Heart left ventricle (tissue), 13 donors: ENCODE data around the gene MGMT.

Source experiments
- CTCF ChIP-seq, 12 donors: fragments of 200-600 bp; sonication (generic) in 4 of 12; IDR thresholded peaks; one replicate each; pipeline versions ENCODE4 v1.5.0 to v1.8.0; 2018 to 2022; ENCODE audit warnings: antibody characterized with exemption in 12 of 12, mild to moderate bottlenecking in 5 of 12
- POLR2A ChIP-seq, 2 donors: fragments of 450-650 bp; IDR thresholded peaks; one replicate each; pipeline ENCODE4 v1.6.1; 2017; ENCODE audit warnings: antibody characterized with exemption in 2 of 2, mild to moderate bottlenecking in 2 of 2, moderate library complexity in 2 of 2
- donor health status: ischemic (EF 13 %, LVEDD 7.1; RV severe dilation, severe dysfunction).
- donor health status: DM: no; HTN: yes; CAD: no.
- donor health status: DM: no; HTN: no; CAD: no.
- donor health status: ischemic (EF 25% LVEDD 6.9; RV normal size, moderate dysfunction).
- donor health status: ischemic (EF 25% LVEDD 5.7; RV mildly dilated, moderate dysfunction).
- donor health status: ischemic (EF 35%, LVEDD 5.7; RV mildly dilated, moderate dysfunction).
- donor health status: nonischemic (EF 11% LVEDD 7.7; RV severe dilation, severe dysfunction).
- donor health status: DM: yes; HTN: yes; CAD: no.
- donor health status: PGD.
- donor health status: ischemic (EF 29% LVEDD 5.4; RV normal size, mild dysfunction).
- donor health status: nonischemic (EF 23%, LVEDD 6.1; RV moderate dilation, normal function).

GRCh38 chr10:129637010-129637409 lies 170.0 kb downstream of the MGMT start:
- TF ChIP-seq POLR2A (IDR thresholded peaks at IDR 0.05) = no peak
- TF ChIP-seq CTCF (IDR thresholded peaks at IDR 0.05) = no peak
